GM18502 (cell line): Measurements from ENCODE around the gene TMC7.
"Not testable (repeated sequence)": the region's sequence is repeated elsewhere in the genome, so short reads cannot be mapped to it uniquely, and the experiment has no call there.

Experiments used
- ATAC-seq: cut with Tn5 transposase; IDR thresholded peaks from one replicate; pipeline ENCODE4 v1.9.1; 2021; ENCODE audit warnings: mild to moderate bottlenecking; ENCODE audit not compliant: unreplicated experiment, poor library complexity

Gene TMC7

GRCh38 chr16:18983565-18984434 is at the start of gene TMC7:
TSS of gene TMC7 (plus strand) at chr16:18983934. CDS start at chr16:18984064, 130 bp downstream.
- no peak for ATAC-seq

GRCh38 chr16:18936727-18937340 is 46.9 kb upstream of the TMC7 start:
- no peak for ATAC-seq

- no peak for ATAC-seq
These were observed 46.3 kb upstream of the TMC7 start for GRCh38 chr16:18937390-18937789.

DNA sequence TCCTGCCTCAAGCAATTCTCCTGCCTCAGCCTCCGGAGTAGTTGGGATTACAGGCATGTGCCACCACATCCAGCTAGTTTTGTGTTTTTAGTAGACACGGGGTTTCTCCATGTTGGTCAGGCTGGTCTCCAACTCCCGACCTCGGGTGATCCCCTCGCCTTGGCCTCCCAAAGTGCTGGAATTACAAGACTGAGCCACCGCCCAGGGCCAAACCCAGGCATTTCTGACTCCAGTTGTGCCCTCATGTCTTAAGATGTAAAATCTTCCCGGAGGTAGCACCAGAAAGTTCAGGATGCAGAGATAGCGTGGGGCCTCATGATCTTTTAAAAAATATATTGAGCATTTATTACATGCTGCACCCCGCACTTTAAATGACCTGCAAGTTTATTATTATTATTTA is 44.7 kb upstream of the TMC7 start:
- no peak for ATAC-seq

- no peak for ATAC-seq
These were observed 42.3 kb upstream of the TMC7 start for GRCh38 chr16:18941471-18941870.

DNA sequence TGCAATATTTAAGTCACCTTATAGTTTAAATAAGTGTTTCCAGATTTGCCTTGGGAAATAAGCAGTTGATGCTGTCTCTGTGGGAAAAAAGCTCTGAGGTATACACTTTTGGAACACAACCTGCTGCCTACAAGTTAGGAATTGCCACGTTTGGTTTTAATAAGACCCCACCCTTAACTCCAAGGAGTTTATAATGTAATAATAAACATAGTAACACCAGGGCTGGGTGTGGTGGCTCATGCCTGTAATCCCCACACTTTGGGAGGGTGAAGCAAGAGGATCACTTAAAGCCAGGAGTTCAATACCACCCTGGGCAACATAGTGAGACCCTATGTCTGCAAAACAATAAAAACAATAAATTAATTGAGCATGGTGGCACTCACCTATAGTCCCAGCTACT is 41.7 kb upstream of the TMC7 start:
- no peak for ATAC-seq

GRCh38 chr16:18943414-18943813 is 40.3 kb upstream of the TMC7 start:
- ATAC-seq, result no peak

- no peak for ATAC-seq
These were observed 38.5 kb upstream of the TMC7 start for GRCh38 chr16:18945233-18945632.

DNA sequence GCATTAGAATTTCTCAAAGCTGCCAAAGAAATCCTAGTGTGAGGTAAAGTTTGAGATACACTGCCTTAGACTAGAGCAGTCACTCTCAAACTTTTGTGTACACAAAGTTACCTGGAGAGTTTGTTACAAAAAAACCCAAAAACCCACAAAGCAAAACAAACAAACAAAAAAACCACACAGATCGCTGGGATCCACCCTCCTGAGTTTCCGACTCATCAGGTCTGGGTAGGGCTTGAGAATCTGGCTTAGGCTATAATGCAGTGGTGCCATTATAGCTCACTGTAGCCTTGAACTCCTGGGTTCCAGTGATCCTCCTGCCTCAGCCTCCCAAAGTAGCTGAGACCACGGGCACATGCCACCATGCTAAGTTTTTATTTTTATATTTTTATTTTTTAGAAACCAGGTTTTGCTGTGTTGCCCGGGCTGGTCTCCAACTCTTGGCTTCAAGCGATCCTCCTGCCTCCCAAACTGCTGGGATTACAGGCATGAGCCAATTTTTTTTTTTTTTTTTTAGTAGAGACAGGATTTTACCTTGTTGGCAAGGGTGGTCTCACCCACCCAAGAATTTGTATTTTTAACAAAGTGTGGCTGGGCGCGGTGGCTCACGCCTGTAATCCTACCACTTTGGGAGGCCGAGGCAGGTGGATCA is 35.2 kb upstream of the TMC7 start:
- ATAC-seq, result no peak

DNA sequence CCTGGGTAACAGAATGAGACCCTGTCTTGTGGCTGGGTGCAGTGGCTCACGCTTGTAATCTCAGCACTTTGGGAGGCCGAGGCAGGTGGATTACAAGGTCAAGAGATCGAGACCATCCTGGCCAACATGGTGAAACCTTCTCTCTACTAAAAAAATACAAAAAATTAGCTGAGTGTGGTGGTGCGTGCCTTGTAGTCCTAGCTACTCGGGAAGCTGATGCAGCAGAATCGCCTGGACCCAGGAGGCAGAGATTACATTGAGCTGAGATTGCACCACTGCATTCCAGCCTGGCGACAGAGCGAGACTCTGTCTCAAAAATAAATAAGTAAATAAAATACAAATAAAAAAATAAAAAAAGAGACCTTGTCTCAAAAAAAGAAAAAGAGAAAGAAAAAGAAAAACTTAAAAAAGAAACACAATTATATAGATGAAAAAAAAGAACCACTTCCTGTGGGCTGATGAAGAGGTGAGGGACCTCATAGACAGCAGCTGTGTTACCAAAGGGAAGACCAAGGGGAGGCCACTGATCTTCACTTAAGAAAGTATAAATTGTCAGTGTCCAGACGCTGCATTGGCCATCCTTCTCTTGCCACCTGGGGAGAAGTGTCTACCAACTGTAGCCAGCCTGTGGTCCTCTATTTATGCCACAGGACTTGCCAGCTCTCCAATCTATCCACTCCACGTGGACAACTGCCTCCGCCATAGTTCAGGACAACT is 33.1 kb upstream of the TMC7 start:
- ATAC-seq, result no peak

GRCh38 chr16:18953547-18953946 is 30.2 kb upstream of the TMC7 start:
- no peak for ATAC-seq

GRCh38 chr16:18955874-18956580 is 27.7 kb upstream of the TMC7 start:
- not testable (repeated sequence) for ATAC-seq

DNA sequence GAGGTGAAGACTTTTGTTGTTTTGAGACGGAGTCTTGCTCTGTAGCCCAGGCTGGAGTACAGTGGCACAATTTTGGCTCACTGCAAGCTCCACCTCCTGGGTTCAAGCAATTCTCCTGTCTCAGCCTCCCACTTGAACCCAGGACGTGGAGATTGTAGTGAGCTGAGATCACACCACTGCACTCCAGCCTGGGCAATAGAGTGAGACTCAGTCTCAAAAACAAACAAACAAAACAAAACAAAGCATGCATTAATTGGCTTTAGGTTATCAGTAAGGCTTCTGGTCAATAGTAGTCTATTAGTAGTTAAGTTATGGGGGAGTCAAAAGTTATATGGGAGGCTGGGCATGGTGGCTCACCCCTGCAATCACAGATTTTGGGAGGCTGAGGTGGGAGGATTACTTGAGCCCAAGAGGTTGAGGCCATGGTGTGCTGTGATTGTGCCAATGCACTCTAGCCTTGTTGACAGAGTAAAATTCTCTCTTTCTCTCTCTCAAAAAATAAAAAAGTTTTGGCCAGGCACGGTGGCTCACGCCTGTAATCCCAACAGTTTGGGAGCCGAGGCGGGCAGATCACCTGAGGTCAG is 27.0 kb upstream of the TMC7 start:
- ATAC-seq, result not testable (repeated sequence)

DNA sequence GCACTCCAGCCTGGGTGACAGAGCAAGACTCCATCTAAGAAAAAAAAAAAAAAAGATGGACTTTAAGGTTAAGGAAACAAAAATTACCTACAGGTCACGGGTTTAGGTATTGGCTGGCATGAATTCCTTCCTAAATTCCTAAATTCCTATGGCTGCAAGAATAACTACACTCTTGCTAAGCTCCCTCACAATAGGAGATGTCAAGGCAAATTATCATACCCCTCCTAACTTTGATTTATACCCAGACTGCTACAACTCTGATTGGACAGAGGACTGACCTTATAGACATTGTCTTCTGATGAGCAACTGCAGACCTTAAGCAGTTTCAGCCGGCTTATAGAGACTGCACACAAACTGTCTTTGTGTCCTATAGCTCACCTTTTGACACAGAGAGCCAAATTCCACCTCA is 25.1 kb upstream of the TMC7 start:
- ATAC-seq, result no peak

DNA sequence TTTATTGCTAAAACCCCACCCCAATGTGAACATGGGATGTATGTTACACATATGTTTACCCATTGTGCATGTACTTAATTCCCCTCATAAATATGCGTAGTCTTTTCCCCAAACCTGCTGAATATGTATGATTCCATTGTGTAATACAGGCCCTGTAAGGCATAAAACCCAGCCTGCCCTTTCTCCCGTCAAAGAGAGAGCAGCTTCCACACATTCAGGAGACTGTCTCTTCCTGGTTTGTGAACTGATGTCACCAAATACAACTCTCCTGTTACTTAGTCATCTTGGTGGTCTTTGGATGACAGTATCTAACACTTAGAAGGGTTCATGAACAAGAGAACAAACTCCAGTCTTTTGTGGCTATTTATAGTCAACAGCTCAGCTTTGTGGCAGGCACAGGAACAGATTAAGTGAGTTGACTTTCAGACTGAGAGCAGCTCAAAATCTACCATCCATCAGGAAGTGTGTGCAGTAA is 24.7 kb upstream of the TMC7 start:
- ATAC-seq, result no peak

GRCh38 chr16:18965555-18965954 is 18.2 kb upstream of the TMC7 start:
- ATAC-seq, result no peak

- no peak for ATAC-seq
These were observed 16.9 kb upstream of the TMC7 start for GRCh38 chr16:18966791-18967190.

DNA sequence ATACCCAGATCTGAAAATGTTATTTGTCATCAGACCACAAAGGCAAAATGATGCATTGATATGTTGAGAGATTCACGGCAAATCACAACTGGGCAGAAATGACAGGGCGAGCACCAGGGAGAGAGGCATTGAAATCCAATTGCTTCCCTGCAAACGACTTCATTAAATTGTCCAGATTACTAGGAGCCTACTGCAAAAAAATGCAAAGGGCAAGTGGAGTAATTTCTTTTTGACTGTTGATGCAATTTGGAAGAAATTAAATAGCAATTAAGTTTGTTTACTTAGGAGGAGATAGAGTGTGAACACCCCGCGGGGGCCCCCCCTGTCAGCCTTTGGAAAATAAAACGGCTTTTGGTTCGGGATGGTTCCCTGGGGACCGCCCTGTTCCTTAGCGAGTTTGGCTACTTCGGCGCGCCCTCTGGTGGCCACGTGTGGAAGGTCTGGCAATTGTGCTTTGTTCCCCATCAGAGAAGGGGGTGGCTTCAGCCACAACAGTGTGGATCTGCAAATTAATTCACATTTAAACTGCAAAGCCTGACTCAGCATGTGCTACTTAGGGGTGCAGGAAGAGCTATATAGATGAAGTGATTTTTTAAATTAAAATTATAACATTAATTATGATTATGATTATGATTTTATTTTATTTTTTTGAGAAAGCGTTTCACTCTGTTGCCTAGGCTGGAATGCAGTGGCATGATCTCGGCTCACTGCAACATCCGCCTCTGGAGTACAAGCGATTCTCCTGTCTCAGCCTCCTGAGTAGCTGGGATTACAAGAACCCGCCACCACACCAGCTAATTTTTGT is 14.5 kb upstream of the TMC7 start:
- ATAC-seq, result no peak

DNA sequence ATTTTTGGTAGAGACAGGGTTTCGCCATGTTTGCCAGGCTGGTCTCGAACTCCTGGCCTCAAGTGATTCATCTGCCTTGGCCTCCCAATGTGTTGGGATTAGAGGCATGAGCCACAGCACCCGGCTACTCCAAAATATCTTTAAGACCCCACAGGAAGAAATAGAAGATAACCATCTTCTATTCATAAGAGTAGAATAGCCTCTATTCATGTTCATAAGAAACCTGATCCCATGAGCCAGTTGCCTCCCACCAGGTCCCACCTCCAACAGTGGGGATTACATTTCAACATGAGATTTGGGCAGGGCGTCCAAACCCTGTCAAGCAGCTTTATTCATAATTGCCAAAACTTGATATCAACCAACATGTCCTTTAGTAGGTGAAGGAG is 13.9 kb upstream of the TMC7 start:
- no peak for ATAC-seq
